Chondrocyte (in vitro differentiated cells): ENCODE results near the gene SHB. TPM values are rescaled to one million over a fixed set of nuclear protein-coding genes. Genes with fewer than 3 reads are reported as not detected.
A peak's percentile ranks its signal among the peaks of the same experiment; 100 is the strongest.

Experiments used
- DNase-seq: peaks from one replicate; pipeline ENCODE4 v3.0.0; 2021; ENCODE audit warnings: mixed read lengths, low spot score
- H3K27ac Mint-ChIP-seq: one replicate; pipeline ENCODE4 v1.8.0; 2021; ENCODE audit warnings: mild to moderate bottlenecking, moderate library complexity, mixed read lengths; ENCODE audit not compliant: unreplicated experiment
- H3K27me3 Mint-ChIP-seq: 2 replicates; pipeline ENCODE4 v1.8.0; 2021; ENCODE audit warnings: low read depth, mixed read lengths
- H3K36me3 Mint-ChIP-seq: 2 replicates; pipeline ENCODE4 v1.8.0; 2021; ENCODE audit warnings: low read depth, mixed read lengths
- H3K4me1 Mint-ChIP-seq: 2 replicates; pipeline ENCODE4 v1.8.0; 2021; ENCODE audit warnings: low read depth, mild to moderate bottlenecking, mixed read lengths
- H3K4me3 Mint-ChIP-seq: one replicate; pipeline ENCODE4 v1.8.0; 2021; ENCODE audit warnings: mild to moderate bottlenecking, moderate library complexity, mixed read lengths; ENCODE audit not compliant: unreplicated experiment
- H3K9me3 Mint-ChIP-seq: 2 replicates; pipeline ENCODE4 v1.8.0; 2021; ENCODE audit warnings: low read depth, mixed read lengths
- total RNA-seq: library from RNA; stranded (reverse); gene quantifications from 3 replicates; pipeline ENCODE4 v1.2.1, GENCODE V29; 2021
- TF ChIP-seq, protein P1 (sequence below): fragments of 200-600 bp; sonication (generic); IDR thresholded peaks from 2 replicates; pipeline ENCODE4 v1.5.0; 2021; ENCODE audit warnings: antibody characterized with exemption, mild to moderate bottlenecking, moderate library complexity

SHB gene
- total RNA-seq, 1 donor from 2014 or later: 23.8 TPM

DNA sequence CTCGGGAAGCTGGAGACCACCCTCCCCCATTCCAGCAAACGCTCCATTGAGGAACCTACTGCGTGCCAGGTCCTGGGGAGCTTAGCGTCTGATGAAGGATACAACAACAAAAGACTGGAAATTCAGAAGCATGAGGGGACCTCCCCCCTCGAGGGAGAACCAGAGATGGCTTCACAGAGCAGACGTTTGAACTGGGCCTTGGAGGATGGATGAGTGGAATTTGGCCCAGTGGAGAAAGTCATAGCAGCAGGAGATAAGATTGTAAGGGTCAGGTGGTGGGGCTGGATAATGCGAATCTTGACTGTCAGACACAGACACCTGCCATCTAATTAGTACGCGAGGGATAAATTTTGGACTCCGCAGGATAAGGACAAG, 163.9 kb downstream of the SHB start:
- Mint-ChIP-seq H3K27me3 (no peaks in the 10 kb centered on the region), H3K27ac (no peak overlapping the region), H3K36me3 (peaks cover 2% of the 10 kb centered on the region), H3K4me3 (peak overlapping the region; percentile 82), H3K9me3 (no peaks in the 10 kb centered on the region), H3K4me1 (peaks cover 25% of the 10 kb centered on the region)
- TF ChIP-seq, protein P1, sequence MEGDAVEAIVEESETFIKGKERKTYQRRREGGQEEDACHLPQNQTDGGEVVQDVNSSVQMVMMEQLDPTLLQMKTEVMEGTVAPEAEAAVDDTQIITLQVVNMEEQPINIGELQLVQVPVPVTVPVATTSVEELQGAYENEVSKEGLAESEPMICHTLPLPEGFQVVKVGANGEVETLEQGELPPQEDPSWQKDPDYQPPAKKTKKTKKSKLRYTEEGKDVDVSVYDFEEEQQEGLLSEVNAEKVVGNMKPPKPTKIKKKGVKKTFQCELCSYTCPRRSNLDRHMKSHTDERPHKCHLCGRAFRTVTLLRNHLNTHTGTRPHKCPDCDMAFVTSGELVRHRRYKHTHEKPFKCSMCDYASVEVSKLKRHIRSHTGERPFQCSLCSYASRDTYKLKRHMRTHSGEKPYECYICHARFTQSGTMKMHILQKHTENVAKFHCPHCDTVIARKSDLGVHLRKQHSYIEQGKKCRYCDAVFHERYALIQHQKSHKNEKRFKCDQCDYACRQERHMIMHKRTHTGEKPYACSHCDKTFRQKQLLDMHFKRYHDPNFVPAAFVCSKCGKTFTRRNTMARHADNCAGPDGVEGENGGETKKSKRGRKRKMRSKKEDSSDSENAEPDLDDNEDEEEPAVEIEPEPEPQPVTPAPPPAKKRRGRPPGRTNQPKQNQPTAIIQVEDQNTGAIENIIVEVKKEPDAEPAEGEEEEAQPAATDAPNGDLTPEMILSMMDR: no peak
- no peak for DNase-seq

GRCh38 chr9:37904445-37905130, 164.4 kb downstream of the SHB start:
- Mint-ChIP-seq H3K27ac (peak overlapping the region; percentile 88), H3K9me3 (no peaks in the 10 kb centered on the region), H3K4me3 (peak overlapping the region; percentile 82), H3K4me1 (peaks cover 25% of the 10 kb centered on the region), H3K27me3 (no peaks in the 10 kb centered on the region), H3K36me3 (peaks cover 2% of the 10 kb centered on the region)
- TF ChIP-seq, protein P1: peak; percentile 64
- DNase-seq: no peak

DNA sequence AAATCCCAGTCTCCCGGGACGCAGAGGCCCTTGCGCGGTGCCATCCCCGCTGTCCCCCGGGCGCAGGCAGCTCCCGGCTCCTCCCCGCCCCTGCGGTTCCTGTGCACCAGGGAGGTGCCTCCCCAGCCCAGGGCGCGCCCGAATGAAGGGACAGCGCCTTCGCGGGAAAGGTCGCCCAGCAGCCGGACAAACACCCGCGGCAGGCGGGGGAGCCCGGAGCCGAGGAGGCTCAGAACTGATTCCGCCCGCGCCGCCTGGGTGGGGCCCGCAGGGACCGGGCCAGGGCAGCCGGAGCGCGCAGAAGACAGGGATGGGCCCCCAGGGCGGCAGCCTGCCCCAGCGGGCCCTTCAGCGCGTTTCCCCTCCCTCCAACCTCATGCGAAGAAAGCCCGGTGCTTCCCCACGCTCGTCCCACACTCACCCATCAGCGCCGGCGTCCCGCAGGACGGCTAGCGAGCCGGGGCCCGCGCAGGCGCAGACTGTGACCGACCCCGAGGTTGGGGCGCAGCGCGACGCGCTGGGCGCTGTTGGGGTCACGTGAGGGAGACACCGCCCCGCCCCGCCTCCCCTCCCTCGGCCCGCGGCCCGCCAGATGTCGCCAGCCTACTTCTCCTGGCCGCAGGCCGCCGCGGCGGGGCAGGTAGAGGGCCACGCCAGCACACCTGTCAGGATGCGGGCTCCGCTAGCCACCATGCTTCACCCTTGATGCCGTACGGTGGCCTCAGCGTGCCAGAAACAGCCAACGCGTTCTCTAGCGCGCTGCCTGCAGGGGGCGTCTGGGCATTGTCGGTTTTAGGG, 165.2 kb downstream of the SHB start, which contains the start of gene SLC25A51:
TSS of gene SLC25A51 (minus strand) at position 481 of the 798 bp plus-strand sequence. CDS start 15,577 bp downstream, outside the sequence.
- H3K4me1 Mint-ChIP-seq: peaks cover 32% of the 10 kb centered on the region
- H3K9me3 Mint-ChIP-seq: no peaks in the 10 kb centered on the region
- TF ChIP-seq, protein P1: peak; percentile 99
- DNase-seq: no peak
- peak within 1 kb of the TSS; percentile 82 for H3K4me3 Mint-ChIP-seq
- peaks cover 3% of the 10 kb centered on the region for H3K36me3 Mint-ChIP-seq
- H3K27ac Mint-ChIP-seq: peak within 1 kb of the TSS; percentile 88
- no peaks in the 10 kb centered on the region for H3K27me3 Mint-ChIP-seq

DNA sequence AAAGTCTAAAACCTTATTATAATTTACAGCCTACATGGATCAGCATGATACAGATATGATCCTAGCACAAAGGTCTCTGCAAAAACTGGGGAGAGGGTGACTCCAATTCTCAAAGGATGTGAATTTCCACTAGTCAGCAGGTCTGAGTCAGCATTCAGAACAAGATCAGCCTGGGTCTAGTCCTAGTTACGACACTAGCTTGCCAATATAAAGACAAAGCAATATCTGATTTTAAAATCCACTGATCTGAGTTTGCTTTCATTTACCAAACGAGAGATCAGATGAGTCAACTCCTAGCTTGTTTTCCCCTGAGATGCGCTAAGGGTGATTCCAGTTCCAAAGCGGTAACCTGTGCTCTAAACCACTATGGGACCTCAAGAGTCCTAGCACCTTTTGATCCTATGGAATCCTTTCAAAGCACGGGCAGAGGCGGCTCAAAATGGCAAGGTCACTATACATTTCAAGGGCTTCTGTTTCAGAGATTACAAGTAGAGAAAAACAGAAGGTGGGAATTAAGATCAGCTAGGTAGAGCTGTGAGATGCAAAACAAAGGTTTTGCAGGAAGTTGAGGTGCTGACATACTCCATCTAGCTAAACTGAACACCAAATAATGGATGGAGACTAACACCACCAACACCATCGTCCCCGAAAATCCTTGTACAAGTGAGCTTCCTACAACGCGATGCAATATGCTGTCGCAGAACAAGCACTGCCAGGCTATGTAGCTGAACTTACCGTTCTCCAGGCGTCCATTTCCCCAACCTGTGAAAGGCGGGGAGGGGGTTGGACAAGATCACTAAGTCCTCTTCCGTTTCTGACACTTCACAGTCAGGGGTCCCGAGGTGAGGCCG, 166.0 kb downstream of the SHB start:
- peaks cover 4% of the 10 kb centered on the region for H3K36me3 Mint-ChIP-seq
- H3K9me3 Mint-ChIP-seq: no peaks in the 10 kb centered on the region
- peak overlapping the region; percentile 88 for H3K27ac Mint-ChIP-seq
- H3K27me3 Mint-ChIP-seq: no peaks in the 10 kb centered on the region
- H3K4me3 Mint-ChIP-seq: peak overlapping the region; percentile 82
- DNase-seq: no peak
- H3K4me1 Mint-ChIP-seq: peaks cover 34% of the 10 kb centered on the region
- TF ChIP-seq, protein P1: no peak

DNA sequence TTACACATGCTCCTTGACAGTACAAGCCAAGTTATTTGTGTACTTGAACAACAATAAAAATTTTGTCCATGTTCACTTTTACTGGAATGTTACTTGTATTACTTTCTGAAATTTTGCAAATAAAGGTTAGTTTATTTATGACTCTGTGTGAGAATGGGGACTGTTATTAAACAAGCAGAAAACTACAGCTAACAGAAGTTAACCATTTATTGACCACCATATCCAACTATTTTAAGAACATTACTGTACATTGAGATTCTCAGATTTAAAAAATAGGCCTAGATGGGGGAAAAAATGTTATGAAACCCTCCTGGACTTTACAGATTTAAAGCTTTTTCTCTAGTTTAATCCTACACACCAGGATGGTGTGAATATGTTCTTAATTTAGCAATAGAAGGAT, 166.9 kb downstream of the SHB start:
- Mint-ChIP-seq H3K27ac (no peak overlapping the region), H3K9me3 (no peaks in the 10 kb centered on the region), H3K36me3 (peaks cover 9% of the 10 kb centered on the region), H3K27me3 (no peaks in the 10 kb centered on the region), H3K4me3 (peak overlapping the region; percentile 82), H3K4me1 (peaks cover 34% of the 10 kb centered on the region)
- TF ChIP-seq, protein P1: no peak
- DNase-seq: no peak
